GM18505 (cell line): ENCODE measurements around the gene ZSCAN10.
"Not testable (repeated sequence)": the region's sequence is repeated elsewhere in the genome, so short reads cannot be mapped to it uniquely, and the experiment has no call there.

Experiments used
- ATAC-seq: cut with Tn5 transposase; IDR thresholded peaks from one replicate; pipeline ENCODE4 v1.9.1; 2021; ENCODE audit not compliant: unreplicated experiment
- POLR2A ChIP-seq: IDR thresholded peaks from 4 replicates; pipeline ENCODE4 v1.6.1; 2011; ENCODE audit warnings: borderline replicate concordance; ENCODE audit not compliant: insufficient read depth, insufficient read length; ENCODE audit errors: extremely low read depth

ZSCAN10 gene

DNA sequence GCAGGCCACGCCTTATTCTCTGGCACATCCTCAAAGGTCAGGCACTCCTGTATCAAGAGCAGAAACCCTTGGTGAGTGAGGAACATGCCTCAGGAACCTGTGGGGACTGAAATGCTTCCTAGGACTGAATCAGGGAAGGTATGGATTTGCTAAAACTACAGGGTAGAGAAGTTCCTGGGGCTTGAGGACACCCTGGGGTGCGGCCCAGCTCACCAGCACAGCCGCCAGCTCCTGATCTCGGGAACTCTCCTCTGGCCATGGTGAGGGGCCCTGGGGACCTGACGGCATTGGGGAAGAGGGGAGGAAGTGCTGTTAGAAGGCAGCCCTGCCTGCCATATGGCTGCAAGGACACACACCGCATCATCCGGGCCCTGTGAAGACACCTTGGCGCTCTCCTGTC lies 7.5 kb downstream of the ZSCAN10 start:
- no peak for TF ChIP-seq POLR2A
- ATAC-seq: no peak

DNA sequence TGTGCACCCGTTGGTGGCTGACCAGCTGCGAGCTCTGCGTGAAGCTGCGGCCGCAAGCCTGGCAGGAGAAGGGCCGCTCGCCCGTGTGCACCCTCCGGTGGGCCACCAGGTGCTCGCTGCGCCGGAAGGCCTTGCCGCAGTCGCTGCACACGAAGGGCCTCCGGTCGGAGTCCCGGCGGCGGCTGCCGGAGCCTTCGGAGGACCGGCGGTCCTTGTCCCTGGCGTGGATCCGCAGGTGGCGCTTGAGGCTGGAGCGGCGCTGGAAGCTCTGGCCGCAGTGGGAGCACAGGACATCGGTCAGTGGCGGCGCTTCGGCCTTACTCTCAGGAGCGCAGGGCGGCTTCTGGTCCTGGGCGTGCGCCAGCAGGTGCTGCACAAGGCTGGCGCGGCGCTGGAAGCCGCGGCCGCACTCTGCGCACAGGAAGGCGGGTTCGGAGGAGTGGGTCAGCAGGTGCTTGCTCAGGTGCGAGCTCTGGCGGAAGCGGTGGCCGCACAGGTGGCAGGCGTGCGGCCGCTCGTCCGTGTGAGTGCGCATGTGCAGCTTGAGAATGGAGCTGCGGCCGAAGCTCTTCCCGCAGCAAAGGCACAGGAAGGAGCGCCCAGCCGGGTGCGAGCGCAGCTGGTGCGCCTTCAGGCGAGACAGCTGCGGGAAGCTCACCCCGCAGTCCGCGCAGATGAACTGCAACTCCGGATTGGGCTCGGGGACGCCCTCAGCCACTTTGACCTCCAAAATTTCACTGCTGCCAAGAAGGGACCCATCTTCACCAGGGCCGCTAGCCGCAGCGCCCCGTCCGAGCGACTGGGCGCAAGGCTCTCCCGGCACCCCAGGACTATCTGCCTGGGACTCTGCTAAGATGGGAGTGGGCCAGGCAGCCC lies 9.1 kb downstream of the ZSCAN10 start:
- no peak for ATAC-seq
- no peak for TF ChIP-seq POLR2A

DNA sequence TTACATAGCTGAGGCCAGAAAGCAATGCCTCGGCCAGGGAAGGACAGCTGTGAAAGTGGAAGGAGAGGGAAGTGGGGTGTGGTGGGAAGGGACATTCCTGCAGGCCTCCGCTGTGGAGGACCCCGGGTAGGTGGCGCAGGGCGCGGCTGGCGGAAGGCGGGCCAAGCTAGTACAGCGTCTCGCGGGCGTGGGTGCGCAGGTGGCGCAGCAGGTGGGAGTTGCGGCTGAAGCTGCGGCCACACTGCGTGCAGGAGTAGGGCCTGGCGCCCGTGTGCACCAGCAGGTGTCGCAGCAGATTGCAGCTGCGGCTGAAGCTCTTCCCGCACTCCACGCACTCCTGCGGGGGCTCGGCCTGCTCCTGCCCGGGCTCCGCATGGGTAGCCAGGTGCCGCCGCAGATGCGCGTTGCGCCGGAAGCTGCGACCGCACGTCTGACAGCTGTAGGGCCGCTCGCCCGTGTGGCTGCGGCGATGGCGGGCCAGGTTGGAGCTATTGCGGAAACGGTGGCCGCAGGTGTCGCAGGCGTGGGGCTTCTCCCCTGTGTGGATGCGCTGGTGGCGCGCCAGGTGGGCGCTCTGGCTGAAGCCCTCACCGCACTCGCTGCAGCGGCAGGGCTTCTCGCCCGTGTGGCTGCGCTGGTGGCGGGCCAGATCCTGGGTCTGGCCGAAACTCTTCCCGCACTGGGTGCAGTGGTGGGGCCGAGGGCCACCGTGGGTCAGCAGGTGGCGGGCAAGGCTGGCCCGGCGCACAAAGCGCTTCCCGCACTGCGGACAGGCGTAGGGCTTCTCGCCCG lies 10.0 kb downstream of the ZSCAN10 start:
- ATAC-seq: no peak
- no peak for TF ChIP-seq POLR2A

DNA sequence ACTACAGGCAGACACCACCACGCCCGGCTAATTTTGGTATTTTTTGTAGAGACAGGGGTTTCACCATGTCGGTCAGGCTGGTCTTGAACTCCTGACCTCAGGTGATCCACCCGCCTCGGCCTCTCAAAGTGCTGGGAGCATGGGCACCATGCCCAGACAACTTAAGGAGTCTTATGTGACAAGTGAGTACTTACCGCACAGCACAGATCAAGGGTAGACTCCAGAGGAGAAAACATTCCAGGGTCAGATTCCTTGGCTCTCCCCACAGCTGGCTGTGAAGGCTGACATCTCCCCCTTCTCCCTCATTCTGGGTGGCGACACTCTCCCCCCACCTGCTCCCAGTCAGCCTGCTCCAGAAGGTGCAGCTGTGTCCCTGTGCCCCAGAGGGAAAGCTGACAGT lies 10.6 kb downstream of the ZSCAN10 start:
- no peak for TF ChIP-seq POLR2A
- no peak for ATAC-seq

DNA sequence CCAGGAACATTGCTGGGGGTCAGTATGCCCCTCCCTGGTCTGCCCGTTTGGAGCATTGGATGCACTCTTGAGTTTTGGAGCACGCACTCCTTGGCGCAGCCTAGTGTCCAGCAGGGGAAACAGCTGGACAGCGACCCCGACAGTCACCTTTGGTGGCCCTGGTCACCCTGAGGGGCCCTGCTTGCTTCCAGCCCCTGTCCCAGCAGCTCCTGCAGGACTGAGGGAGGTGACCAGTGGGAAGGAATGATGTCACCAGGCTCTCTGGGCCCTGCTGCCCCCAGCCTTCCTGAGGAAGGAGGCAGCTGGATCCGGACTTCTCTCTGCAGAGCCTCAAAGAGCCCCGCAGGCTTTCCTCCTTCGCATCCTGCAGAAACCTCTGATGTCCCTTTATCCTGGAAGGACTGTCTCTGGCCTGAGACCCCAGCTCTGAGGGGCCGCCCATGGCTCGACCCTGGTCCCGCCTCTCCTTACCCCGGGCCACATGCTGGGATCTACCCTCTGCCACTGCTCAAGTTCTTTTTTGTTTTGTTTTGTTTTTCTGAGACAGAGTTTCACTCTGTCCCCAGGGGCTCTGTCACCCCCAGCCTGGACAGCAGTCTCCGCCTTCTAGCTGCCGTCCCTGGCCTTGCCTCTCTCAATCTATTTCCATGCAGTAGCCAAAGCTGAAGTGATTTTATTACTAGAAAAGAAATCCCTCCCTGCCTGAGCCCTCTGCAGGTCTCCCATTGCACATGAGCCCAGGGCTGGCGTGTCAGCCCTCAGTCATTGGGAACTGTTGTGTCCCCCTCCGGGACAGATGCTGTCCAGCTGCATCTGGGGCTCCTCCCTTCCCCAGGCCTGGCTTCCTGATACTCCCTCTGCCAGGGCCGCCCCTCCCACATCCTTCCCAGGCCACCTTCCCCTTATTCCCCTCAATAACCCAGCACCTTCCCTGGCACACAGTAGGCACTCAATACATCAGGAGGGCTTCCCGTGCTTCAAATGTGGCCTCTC lies 11.6 kb downstream of the ZSCAN10 start:
- no peak for ATAC-seq
- no peak for TF ChIP-seq POLR2A

DNA sequence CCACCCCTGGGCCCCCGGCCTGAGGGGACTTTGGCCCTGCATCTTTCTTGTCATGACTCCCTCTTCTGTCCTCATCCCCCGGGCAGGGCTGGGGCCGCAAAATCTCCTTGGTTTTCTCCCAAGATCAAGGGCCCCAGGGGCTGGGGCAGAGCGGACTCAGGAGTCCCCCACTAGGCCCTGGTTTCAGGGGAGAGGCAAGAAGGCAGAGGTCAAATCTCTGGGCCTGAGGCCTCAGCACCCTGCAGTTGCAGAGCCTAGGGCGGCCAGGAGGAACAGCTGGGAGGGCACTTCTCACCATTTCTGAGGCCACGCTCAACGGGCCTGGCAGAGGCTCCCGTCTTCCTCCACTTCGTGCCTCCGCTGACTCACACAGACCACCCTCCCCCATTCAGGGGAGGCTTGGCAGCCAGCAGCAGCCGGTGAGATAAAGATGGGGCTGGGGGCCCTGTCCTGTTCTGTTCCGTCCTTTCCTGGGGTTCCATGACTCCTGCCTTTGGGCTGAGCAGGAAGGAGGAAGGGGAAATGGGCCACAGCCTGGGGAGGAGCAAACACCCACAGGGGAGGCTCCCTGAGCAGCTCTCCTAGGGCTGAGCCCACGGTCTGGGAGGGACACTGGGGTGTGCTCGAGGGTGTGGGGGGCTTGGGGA lies 12.4 kb downstream of the ZSCAN10 start:
- no peak for ATAC-seq
- TF ChIP-seq POLR2A: no peak

DNA sequence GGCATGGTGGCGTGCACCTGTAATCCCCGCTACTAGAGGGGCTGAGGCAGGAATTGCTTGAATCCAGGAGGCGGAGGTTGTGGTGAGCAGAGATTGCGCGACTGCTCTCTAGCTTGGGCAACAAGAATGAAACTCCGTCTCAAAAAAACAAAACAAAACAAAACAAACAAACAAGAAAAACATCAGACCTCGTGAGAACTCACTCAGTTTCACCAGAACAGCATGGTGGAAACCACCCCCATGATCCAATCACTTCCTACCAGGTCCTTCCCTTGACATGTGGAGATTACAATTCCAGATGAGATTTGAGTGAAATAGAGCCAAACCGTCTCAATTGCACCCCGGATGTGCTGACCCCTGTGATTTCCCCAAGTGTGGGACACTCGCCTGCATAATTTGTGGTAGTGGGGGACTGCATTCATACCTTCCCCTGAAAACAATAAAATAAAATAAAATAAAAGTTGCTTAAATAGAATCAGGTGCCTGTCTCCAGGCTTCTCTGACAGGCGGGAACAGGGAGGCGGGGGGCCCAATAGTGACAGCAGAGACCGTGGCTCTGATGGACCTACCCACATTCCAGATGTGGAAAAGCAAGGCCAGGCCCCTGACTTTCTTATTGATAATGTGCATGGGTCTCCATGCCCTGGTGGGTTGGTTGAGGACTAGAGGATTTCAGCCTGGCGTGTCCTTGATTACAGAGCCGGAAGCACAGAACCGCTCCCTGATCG lies 13.1 kb downstream of the ZSCAN10 start:
- no peak for ATAC-seq
- no peak for TF ChIP-seq POLR2A

DNA sequence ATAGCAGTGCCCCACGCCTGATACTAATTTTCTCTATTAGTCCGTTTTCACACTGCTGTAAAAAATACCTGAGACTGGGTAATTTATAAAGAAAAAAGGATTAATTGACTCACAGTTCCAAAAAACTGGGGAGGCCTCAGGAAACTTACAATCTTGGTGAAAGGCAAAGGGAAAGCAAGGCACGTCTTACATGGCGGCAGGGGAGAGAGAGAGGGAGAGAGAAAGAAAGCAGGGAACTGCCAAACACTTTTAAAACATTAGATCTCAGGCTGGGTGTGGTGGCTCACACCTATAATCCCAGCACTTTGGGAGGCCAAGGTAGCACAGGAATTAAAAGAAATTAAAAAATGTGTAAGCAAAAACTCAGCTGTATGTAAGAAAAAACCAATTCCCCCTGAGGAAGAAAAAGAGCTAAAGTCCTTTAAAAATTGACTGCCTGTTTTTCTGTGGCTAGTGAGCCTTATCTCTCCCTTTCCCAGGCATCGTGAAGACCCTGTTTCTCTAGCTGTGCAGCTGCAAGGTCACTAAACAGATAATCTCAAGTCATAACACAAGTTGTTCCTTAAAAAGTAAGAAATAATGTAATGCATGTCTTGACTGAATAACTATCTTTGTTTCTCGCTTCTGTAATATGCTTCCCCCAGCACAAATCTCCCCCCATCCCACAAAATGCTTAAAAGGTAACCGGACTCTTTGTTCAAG lies 14.0 kb downstream of the ZSCAN10 start:
- no peak for TF ChIP-seq POLR2A
- ATAC-seq: no peak

DNA sequence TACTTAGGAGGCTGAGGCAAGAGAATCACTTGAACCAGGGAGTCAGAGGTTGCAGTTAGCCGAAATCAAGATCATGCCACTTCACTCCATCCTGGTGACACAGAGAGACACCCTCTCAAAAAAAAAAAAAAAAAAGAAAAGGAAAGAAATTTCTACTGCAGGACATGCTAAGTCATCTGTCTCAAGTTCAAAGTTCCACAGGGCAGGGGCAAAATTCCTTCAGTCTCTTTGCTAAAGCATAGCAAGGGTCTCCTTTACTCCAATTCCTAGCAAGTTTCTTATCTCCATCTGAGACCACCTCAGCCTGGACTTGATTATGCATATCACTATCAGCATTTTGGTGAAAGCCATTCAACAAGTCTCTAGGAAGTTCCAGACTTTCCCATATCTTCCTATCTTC lies 14.6 kb downstream of the ZSCAN10 start:
- TF ChIP-seq POLR2A: no peak
- ATAC-seq: no peak

DNA sequence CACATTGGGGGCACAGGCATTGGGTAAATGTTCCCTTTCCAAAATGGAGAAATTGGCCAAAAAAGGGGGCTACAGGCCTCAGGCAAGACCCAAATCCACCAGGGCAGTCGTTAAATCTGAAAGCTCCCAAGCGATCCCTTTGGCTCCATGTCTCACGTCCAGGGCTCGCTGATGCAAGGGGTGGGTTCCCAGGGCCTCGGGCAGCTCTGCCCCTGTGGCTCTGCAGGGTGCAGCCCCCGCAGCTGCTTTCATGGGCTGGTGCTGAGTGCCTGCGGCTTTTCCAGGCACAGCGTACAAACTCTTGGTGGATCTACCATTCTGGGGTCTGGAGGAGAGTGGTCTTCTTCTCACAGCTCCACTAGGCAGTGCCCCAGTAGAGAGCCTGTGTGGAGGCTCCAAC lies 15.7 kb downstream of the ZSCAN10 start:
- not testable (repeated sequence) for ATAC-seq

DNA sequence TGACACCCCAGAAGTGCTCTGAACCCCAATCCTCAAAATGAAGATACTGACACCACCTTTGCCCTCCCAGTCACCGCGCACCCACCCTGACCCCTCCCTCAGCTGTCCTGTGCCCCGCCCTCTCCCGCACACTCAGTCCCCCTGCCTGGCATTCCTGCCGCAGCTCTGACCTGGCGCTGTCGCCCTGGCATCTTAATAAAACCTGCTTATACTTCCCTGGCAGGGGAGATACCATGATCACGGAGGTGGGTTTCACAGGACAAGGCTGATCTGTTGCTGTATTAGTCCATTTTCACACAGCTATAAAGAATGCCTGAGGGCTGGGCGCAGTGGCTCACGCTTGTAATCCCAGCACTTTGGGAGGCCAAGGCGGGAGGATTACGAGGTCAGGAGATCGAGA lies 17.1 kb downstream of the ZSCAN10 start:
- not testable (repeated sequence) for ATAC-seq

DNA sequence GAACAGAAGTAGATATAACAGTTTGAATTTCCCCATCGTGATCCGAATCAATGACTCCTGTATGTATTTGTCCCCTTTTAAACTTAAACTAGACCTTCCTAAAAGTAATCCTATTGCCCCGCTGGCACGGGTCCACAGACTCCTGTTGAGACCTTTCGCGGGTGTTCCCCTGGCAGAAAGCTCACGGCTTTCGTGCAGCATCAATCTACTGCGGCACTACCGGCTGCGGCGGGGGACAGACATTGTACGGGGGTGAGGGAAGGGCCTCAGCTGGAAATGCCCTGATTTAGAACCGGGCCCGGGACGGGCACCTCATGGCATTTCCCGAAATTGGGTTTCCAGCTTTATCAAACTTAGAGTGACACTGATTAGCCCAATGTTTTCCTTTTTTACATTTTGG lies 19.1 kb downstream of the ZSCAN10 start:
- no peak for ATAC-seq
- no peak for TF ChIP-seq POLR2A
